H1 (cell line): ENCODE measurements around the gene C20orf141.

ENCODE experiments used
- EP300 ChIP-seq, 2 experiments: IDR thresholded peaks; 1 replicate in 1 of 2; 2 replicates in 1 of 2; pipeline ENCODE4 v1.6.1; 2011 to 2012; ENCODE audit warnings: low read depth in 2 of 2, low read length in 2 of 2, mild to moderate bottlenecking in 2 of 2, borderline replicate concordance in 1 of 2, inconsistent platforms in 1 of 2, moderate library complexity in 1 of 2
- GABPA ChIP-seq: IDR thresholded peaks from 2 replicates; pipeline ENCODE4 v1.6.1; 2011; ENCODE audit warnings: mild to moderate bottlenecking, low read length, moderate library complexity, borderline replicate concordance; ENCODE audit not compliant: insufficient read depth
- MAFK ChIP-seq: IDR thresholded peaks from 2 replicates; pipeline ENCODE4 v1.6.1; 2012; ENCODE audit warnings: low read depth, mild to moderate bottlenecking, improper control_type of control experiment, low read length
- PHF8 ChIP-seq: fragments of 200-600 bp; sonication (generic); conservative IDR thresholded peaks from 2 replicates; pipeline ENCODE4 v1.7.1; 2012; ENCODE audit warnings: low read depth, mild to moderate bottlenecking, inconsistent platforms, low read length, moderate library complexity
- TF ChIP-seq, protein P1 (sequence below), 3 experiments: IDR thresholded peaks; 1 replicate in 2 of 3; 2 replicates in 1 of 3; pipeline versions ENCODE4 v1.5.1 to v1.6.1; 2011; ENCODE audit warnings: low read length in 3 of 3, mild to moderate bottlenecking in 3 of 3, inconsistent platforms in 2 of 3, low read depth in 1 of 3, moderate library complexity in 1 of 3; ENCODE audit not compliant: insufficient read depth in 1 of 3; ENCODE audit errors: control extremely low read depth in 1 of 3

DNA sequence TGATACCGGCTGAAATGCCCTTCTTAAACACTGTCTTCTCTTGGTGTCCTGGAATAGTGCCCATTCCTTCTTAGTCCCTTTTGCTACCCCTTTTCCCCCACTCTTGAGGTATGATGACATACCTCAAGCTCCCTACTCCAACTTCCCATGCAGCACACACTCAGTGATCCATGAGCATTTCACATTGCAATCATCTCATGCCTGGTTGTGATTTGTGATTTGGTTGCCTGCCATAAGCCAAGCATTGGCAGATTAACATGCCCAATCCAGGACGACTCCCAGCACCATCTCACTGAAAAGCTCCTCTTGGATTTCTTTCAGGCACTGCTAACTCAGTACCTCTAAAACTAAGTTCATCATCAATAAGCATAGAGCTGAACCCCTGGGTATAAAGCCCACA lies 43.8 kb downstream of the C20orf141 start:
- TF ChIP-seq PHF8 (no peak), MAFK (no peak), GABPA (no peak), EP300 (IDR thresholded peaks at IDR 0.05; ENCODE audit: borderline replicate concordance in 1 of 2, low read depth in 2 of 2, low read length in 2 of 2) (no peak)
- TF ChIP-seq, protein P1, sequence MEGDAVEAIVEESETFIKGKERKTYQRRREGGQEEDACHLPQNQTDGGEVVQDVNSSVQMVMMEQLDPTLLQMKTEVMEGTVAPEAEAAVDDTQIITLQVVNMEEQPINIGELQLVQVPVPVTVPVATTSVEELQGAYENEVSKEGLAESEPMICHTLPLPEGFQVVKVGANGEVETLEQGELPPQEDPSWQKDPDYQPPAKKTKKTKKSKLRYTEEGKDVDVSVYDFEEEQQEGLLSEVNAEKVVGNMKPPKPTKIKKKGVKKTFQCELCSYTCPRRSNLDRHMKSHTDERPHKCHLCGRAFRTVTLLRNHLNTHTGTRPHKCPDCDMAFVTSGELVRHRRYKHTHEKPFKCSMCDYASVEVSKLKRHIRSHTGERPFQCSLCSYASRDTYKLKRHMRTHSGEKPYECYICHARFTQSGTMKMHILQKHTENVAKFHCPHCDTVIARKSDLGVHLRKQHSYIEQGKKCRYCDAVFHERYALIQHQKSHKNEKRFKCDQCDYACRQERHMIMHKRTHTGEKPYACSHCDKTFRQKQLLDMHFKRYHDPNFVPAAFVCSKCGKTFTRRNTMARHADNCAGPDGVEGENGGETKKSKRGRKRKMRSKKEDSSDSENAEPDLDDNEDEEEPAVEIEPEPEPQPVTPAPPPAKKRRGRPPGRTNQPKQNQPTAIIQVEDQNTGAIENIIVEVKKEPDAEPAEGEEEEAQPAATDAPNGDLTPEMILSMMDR (IDR thresholded peaks at IDR 0.05; ENCODE audit: control extremely low read depth in 1 of 3, insufficient read depth in 1 of 3, low read depth in 1 of 3, low read length in 3 of 3), result no peak
